Activated CD4-positive, alpha-beta T cell treated with anti-CD3 and anti-CD28 coated beads, Interleukin-10, Interleukin-2, amounts not matched to agents 100 ng/mL and 50 ng/mL, durations not matched to agents 16 hours and 8 hours (primary cell): ENCODE results near the gene MIF4GD.
"Not testable (repeated sequence)": the region's sequence is repeated elsewhere in the genome, so short reads cannot be mapped to it uniquely, and the experiment has no call there.

Experiments used
- DNase-seq: peaks from one replicate; pipeline ENCODE4 v3.0.0-alpha.2; 2020

The MIF4GD gene

GRCh38 chr17:75257228-75257627 lies 13.8 kb downstream of the MIF4GD start:
- not testable (repeated sequence) for DNase-seq

DNA sequence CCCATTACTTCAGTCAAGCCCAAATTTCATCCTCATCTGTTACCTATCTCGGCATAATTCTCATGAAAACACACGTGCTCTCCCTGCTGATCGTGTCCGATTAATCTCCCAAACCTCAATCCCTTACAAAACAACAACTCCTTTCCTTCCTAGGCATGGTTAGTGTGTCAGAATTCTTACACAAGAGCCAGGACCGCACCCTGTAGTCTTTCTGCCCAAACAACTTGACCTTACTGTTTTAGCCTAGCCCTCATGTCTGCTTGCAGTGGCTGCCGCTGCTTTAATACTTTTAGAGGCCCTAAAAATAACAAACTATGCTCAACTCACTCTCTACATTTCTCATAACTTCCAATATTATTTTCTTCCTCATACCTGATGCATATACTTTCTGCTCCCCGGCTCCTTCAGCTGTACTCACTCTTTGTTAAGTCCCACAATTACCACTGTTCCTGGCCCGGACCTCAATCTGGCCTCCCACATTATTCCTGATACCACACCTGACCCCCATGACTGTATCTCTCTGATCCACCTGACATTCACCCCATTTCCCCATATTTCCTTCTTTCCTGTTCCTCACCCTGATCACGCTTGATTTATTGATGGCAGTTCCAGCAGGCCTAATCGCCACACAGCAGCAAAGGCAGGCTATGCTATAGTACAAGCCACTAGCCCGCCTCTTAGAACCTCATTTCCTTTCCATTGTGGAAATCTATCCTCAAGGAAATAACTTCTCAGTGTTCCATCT lies 14.9 kb downstream of the MIF4GD start:
- DNase-seq: not testable (repeated sequence)

DNA sequence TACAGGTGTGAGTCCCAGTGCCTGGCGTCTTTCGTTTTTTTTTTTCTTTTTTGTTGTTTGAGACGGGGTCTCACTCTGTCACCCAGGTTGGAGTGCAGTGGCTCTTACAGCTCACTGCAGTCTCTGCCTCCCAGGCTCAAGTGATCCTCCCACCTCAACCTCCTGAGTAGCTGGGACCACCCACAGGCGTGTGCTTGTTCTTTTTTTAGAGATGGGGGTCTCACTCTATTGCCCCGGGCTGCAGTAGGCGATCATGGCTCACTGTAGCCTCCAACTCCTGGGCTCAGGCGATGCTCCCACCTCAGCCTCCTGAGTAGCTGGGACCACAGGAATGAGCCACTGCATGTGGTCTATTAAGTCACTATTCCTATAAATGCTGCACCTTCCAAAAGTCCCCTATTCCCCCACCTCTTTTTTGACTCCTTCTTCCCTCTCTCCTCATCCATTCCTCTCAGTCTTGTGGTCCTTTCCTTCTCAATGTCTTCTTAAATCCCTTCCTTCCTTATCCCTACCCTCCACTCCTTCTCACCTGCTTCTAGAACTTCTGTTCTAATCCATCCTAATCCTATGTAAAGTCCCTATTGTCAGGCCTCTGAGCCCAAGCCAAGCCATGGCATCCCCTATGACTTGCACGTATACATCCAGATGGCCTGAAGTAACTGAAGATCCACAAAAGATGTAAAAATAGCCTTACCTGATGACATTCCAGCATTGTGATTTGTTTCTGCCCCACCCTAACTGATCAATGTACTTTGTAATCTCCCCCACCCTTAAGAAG lies 18.8 kb downstream of the MIF4GD start:
- DNase-seq: no peak

- peak; percentile 88 for DNase-seq
Observed at GRCh38 chr17:75250009-75250471, 21.0 kb downstream of the MIF4GD start.

DNA sequence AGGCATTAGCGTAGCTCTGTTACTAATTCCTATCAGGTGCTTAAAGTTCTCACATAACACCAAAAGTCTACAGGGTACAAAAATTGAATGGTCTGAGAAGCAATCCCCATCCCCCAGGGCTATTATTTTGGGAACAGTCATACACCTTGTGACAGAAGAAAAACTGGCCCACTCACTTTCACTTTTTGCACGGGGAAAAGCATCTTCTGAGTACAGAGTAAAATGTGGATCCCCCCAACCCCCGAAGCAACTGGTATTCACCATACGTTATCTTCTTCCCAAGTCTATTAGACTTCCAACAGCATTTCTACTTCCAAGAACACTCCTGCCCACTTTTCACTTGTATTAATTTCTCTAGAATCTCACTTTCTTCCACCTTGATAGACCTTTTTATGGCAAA lies 21.5 kb downstream of the MIF4GD start:
- DNase-seq: no peak

- no peak for DNase-seq
Observed at GRCh38 chr17:75246404-75246803, 24.6 kb downstream of the MIF4GD start.

DNA sequence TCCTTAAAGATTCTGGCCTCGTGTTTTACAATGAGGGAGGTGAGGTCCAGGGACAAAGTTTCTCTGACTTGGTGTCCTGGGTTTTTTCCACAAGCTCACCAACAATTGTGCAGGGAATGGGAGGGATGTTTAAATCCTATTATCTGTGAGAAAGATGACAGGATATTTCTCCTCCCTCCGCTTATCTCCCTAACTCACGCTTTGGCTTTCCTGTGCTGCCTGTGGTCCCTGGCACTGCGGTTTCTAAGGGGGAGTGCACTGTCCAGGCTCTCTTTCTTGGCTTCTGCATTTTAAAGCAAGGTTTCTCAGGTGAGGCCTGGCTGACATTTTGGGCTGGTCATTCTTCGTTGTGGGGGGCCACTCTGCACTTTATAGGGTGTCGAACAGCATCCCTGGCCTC lies 26.0 kb downstream of the MIF4GD start:
- DNase-seq: no peak

DNA sequence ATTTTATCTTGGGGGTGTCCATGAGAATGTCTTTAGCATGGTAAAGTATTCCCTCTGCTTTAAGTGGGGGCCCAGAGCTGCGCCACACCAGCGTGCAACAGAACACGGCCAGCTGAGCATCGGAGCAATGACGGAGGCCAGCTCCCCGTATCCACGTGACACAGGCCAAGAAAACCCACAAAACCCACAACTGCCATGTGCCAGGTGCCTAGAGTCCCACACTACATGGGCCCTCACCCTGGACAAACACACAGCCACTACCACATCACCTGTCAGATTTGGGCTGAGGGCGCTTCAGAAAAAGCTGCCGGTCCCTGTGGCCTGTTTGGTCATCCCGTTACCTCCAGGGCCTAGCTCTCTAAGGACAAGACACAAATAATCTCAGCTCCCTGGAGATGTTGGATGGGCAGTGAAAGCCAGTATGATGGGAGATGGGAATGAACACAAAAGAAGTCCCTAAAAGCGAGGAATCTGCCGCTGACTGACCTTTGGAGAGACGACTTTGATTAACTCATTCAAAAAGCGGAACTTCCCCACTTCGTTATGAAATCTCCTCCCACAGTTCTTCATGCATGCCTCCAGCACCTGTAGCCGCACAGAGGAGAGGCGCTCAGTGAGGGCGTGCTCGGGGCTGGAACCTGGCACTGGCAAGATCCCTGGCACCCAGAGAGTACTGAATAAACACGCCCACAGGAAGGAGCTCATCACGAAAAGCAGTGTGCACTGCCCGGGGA lies 26.7 kb downstream of the MIF4GD start:
- DNase-seq: no peak

DNA sequence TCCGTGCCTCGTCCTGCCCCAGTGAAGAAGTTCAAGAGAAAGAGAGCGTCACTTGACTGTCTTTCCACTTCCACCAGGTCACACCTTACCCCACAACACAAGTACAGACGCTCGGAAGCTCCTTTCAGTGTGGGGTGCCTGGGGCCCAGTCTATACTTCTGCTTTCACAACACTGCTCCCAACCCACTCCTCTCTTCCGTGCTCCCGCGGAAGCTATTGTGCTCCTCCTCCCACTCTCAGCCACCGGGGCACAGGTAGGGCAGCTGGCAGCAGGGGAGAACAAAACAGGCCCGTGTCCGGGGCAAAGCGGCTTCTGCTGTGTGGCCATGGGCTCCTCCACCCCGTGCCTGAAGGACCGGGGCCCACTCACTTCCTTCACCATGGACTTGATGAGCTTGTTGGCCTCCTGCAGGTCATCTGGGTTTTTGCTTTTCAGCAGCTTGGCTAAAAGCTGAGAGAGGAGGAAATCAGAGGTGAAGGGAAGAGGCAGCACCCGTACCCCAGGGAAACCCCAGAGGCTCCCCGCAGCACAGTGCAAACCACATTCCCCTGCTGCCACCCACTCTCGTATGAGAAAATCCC lies 28.5 kb downstream of the MIF4GD start:
- DNase-seq: peak; percentile 49

- DNase-seq: peak; percentile 26
Observed at GRCh38 chr17:75241996-75242460, 29.0 kb downstream of the MIF4GD start.

DNA sequence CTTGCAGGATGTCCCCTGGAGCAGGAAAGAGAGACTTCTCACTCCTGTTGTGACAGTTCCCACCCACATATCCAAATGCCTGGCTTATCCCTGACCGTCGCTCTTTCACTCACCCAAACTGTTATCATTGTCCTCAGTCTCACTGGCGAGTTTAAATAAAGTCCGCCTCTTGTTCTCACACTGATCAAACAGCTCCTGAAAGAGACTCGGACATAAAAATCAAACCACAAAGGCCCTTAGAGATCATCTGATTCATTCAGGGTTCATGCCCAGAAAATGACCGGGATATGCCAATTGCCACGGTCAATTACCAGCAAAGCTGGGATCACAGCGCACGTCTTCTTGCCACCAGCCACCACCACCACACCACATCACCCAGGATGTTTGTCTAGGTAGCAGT lies 29.5 kb downstream of the MIF4GD start:
- DNase-seq: no peak

DNA sequence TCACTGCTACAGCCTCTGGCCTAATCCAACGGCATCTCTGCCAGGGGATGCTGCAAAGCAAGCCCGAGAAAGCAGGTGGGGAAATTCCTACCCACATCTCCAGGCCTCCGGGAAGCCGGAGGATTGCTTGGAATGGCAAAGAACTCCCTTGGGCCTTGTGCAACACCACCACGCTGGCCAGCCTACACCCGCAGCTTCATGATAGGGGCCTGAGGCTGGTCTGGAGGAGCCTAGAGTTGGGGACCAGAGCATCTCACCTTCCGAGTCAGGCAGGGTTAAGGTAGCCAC lies 29.9 kb downstream of the MIF4GD start:
- no peak for DNase-seq

DNA sequence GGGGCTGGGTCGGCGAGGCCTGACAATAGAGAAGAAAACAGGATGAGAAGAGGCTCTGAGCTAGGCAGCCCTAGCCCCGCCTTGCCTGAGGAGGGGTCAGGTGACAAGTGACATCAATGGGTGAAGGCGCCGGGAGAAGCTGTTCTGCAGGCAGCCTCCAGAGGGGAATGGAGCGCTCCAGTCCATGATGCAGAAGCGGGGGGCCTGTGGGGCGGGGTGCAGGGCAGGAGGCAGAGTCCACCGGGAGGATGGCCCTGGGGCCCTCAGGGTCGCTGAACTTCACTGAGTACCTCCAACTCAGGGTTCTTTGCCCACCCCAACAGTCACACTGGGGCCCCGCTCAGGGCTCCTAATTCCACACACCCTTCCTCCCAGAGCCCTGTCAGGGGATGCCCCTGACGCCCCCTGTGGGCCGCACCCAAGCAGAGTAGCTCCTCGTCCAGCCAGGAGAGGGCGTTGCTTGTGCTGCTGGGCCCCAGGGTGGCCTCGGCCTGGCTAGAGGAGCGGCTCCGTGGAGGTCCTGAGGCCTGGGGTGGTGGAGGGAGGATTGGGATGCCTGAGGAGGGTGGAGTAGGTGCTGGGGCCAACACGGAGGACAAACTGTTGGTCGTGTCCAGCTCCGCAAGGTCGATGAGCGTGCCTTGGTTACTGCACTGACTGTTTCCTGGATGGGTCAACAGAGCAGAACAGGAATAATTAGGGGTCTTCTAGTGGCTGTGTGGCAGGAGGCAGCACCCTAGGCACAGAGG lies 30.5 kb downstream of the MIF4GD start:
- DNase-seq: peak; percentile 48

- DNase-seq: no peak
Observed at GRCh38 chr17:75239778-75240393, 31.1 kb downstream of the MIF4GD start.

- DNase-seq: no peak
Observed at GRCh38 chr17:75239214-75239613, 31.8 kb downstream of the MIF4GD start.

GRCh38 chr17:75238684-75239191 lies 32.3 kb downstream of the MIF4GD start:
- DNase-seq: peak; percentile 76

DNA sequence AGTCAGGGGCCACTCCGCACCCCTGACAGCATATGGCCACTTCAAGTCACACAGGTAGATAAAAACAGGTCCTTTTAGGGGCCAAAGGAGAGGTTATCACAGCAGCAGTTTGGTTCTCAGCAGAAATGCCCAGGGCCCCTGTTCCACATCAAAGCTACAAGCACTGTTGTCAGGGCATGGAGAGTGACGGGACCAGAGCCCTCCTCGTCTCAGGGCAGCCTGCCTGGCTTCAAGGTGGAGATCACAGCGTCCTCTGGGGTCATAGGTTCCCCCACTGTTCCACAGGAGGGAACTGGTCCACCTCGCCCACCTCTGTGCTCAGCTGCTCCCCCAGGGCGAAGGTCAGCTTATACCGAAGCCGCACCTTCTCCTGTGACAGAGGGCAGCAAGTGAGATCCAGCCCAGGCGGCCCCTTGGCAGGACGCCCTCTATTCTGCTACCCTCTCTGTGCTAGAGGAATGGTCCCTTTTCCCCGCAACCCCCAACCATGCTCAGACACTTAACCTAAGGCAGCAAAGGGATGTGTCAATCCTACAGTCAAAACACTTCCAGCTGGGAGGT lies 32.9 kb downstream of the MIF4GD start:
- DNase-seq: no peak

DNA sequence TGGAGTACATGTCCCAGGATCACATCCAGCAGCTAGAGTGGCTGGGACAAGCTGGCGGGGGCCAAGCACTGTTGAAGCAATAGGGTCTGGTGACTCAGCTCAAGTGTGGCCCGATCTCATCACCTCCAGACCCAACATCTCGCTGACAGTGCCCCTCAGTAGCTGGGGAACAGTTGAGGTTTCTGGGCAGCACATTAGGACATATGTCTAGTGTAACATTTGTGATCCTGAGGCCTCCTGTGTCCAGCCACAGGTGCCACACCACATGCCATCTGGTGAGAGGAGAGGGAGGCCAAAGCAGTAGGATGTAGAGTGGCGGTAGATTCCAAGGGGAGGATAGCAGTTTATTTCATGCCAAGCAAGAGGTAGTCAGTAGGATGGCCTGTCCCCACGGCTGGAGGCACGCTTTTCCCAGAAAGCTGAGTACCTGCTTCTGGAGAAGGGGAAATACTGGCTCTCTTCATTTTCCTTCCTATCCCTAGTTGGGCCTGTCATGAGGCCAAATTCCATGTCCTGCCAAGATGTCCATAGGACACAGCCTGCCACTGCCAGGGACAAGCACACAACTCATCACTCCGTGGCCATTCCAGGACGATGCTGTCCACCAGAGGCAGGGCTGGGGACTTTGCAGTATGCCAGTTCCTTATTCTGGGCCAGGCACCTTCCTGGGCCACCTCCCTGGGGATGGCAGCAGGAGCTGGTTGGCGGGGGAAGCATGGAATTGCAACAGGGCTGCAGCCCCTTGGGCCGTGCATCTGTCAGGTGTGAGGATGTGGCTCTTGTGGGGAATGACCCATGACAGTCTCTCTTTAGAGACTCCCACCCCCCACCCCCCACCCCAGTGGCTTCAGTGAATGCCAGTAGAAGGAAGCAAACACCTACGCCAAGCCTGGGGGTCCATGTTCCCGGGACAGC lies 33.7 kb downstream of the MIF4GD start:
- DNase-seq: no peak

DNA sequence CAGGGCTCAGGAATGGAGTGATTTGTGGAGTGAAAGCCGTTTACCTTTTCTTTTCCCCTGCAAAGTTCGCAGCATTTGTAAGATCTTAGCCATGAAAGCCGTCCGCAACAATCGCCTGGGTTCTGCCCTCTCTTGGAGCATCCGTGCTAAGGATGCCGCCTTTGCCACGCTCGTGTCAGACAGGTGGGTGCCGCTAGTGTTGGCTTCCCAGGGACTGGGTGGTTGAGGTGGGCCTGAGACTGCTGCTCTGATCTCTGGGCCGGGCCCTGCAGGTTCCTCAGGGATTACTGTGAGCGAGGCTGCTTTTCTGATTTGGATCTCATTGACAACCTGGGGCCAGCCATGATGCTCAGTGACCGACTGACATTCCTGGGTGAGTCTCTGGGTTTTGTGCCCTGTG lies 38.2 kb downstream of the MIF4GD start:
- no peak for DNase-seq

DNA sequence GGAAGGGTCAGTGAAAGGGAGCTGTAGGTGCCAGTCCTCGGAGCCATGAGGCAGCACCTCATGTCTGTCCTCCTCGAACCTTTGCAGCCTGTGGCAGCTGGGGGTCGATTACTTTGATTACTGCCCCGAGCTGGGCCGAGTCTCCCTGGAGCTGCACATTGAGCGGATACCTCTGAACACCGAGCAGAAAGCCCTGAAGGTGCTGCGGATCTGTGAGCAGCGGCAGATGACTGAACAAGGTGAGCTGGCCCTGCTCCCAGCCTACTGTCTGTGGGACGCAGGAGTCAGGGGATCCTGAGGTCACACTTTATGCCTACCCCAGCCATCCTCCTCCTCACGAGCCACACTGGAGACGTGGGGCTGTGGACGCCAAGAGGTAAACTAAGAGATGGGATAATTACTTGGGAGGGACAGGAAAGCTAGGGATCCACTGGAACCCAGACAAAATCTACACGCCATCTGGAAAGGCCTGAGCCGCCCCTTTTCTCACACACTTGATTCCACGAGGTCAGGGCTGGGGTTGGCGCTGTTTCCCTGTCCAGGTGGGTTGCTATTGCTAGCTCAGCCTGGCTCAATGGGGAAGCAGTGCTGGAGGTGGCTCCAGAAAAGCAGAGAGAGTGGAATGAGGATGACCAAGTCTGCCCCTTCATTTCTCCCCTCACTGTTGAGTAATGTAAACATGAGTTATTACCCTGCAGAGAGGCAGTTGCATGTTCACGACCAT lies 39.1 kb downstream of the MIF4GD start:
- DNase-seq: no peak
